Ishikawa (cell line): ENCODE measurements around the gene PDE6B.

ENCODE experiments used
- CEBPB ChIP-seq: IDR thresholded peaks from 2 replicates; pipeline ENCODE4 v1.6.1; 2012
- CREB1 ChIP-seq: IDR thresholded peaks from 2 replicates; pipeline ENCODE4 v1.6.1; 2012; ENCODE audit warnings: low read depth
- EGR1 ChIP-seq: IDR thresholded peaks from 2 replicates; pipeline ENCODE4 v1.6.1; 2012
- EP300 ChIP-seq: IDR thresholded peaks from 2 replicates; pipeline ENCODE4 v1.6.1; 2012; ENCODE audit warnings: borderline replicate concordance
- FOXM1 ChIP-seq: IDR thresholded peaks from 2 replicates; pipeline ENCODE4 v1.6.1; 2012; ENCODE audit warnings: low read depth, borderline replicate concordance
- NFIC ChIP-seq: IDR thresholded peaks from 2 replicates; pipeline ENCODE4 v1.6.1; 2012
- RAD21 ChIP-seq: IDR thresholded peaks from 2 replicates; pipeline ENCODE4 v1.6.1; 2012; ENCODE audit warnings: low read depth
- REST ChIP-seq: IDR thresholded peaks from 2 replicates; pipeline ENCODE4 v1.6.1; 2012; ENCODE audit warnings: low read depth, mild to moderate bottlenecking
- TAF1 ChIP-seq: IDR thresholded peaks from 2 replicates; pipeline ENCODE4 v1.6.1; 2012; ENCODE audit warnings: low read depth, mild to moderate bottlenecking
- TCF12 ChIP-seq: IDR thresholded peaks from 2 replicates; pipeline ENCODE4 v1.6.1; 2012; ENCODE audit warnings: low read depth
- TEAD4 ChIP-seq: IDR thresholded peaks from 2 replicates; pipeline ENCODE4 v1.6.1; 2012
- YY1 ChIP-seq: IDR thresholded peaks from 2 replicates; pipeline ENCODE4 v1.6.1; 2012; ENCODE audit warnings: low read depth
- ZBTB7A ChIP-seq: IDR thresholded peaks from 2 replicates; pipeline ENCODE4 v1.6.1; 2012; ENCODE audit warnings: low read depth
- TF ChIP-seq, protein P1 (sequence below): IDR thresholded peaks from 2 replicates; pipeline ENCODE4 v1.6.1; 2012
- TF ChIP-seq, protein P2 (sequence below): IDR thresholded peaks from 2 replicates; pipeline ENCODE4 v1.6.1; 2012

Gene PDE6B

GRCh38 chr4:647481-647880 lies 22.1 kb downstream of the PDE6B start:
- no peak for TF ChIP-seq TEAD4
- TF ChIP-seq RAD21: no peak
- no peak for TF ChIP-seq CEBPB
- TF ChIP-seq NFIC: no peak
- no peak for TF ChIP-seq FOXM1
- no peak for TF ChIP-seq EGR1
- no peak for TF ChIP-seq CREB1

DNA sequence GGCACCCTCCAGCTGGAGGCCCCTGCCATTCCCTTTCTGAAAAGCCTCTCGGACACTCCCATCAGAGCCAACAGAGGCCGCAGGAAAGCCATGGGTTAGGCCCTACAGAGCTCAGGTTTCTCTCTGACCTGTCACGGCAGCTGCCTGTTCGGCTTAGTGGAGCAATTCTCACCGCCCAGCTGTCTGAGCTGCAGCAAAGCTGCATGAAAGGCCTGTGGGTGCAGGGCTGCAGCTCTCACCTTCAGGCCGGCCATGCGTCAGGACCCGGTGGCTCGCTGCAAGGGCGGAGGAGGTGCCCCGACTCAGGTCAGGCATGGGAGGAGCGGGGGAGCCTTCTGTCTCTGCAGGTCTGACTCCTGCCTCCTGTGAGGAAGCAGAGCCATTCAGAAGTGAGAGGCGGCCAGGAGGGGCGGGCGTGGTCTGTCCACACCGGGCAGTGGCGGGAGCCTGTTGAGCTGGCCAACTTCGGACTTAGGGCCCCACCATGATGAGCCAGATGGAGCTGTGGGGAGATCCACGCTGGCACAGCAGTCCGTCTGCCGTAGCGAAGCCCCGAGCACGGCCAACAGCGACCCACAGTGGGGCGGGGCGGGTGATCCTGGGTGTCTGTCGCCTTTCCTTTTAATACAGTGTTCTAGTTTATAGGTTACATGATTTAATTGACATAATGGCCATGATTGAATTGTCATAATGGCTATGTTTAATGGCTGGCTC lies 23.4 kb downstream of the PDE6B start:
- TF ChIP-seq CEBPB (no peak), TCF12 (no peak), REST (no peak), ZBTB7A (no peak), CREB1 (no peak), RAD21 (no peak)
- TF ChIP-seq, protein P1, sequence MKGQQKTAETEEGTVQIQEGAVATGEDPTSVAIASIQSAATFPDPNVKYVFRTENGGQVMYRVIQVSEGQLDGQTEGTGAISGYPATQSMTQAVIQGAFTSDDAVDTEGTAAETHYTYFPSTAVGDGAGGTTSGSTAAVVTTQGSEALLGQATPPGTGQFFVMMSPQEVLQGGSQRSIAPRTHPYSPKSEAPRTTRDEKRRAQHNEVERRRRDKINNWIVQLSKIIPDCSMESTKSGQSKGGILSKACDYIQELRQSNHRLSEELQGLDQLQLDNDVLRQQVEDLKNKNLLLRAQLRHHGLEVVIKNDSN: no peak

DNA sequence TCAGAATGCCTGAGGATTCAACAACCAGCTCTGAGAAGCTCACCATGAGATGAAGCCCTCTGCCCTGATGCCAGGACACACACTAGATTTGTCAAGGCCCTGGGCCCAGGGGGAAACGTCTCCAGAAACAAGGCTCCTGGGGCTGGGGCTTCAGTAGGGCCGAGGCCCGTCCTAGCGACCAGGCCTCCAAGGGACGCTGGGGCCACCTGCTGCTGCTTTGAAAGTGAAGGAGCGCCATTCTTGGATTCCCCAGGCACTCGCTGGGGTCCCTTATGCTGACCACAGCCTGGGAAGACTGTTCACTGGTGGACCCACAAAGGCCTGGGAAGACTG lies 23.9 kb downstream of the PDE6B start:
- no peak for TF ChIP-seq REST
- TF ChIP-seq, protein P1: no peak
- no peak for TF ChIP-seq NFIC
- no peak for TF ChIP-seq YY1
- TF ChIP-seq EGR1: no peak
- TF ChIP-seq RAD21: no peak
- no peak for TF ChIP-seq CEBPB
- TF ChIP-seq TAF1: no peak
- no peak for TF ChIP-seq FOXM1

- no peak for TF ChIP-seq EGR1
- no peak for TF ChIP-seq TEAD4
- no peak for TF ChIP-seq NFIC
- TF ChIP-seq, protein P2, sequence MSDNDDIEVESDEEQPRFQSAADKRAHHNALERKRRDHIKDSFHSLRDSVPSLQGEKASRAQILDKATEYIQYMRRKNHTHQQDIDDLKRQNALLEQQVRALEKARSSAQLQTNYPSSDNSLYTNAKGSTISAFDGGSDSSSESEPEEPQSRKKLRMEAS: no peak
- no peak for TF ChIP-seq TCF12
- TF ChIP-seq YY1: no peak
- TF ChIP-seq RAD21: no peak
- no peak for TF ChIP-seq FOXM1
- TF ChIP-seq, protein P1: no peak
- no peak for TF ChIP-seq TAF1
- no peak for TF ChIP-seq CEBPB
- no peak for TF ChIP-seq ZBTB7A
- TF ChIP-seq REST: no peak
- no peak for TF ChIP-seq CREB1
- no peak for TF ChIP-seq EP300
Observed at GRCh38 chr4:649751-650310, 24.5 kb downstream of the PDE6B start.
